ENCODE measurements around the gene HMG20B.
A peak's percentile ranks its signal among the peaks of the same experiment; 100 is the strongest.

Gene HMG20B

DNA sequence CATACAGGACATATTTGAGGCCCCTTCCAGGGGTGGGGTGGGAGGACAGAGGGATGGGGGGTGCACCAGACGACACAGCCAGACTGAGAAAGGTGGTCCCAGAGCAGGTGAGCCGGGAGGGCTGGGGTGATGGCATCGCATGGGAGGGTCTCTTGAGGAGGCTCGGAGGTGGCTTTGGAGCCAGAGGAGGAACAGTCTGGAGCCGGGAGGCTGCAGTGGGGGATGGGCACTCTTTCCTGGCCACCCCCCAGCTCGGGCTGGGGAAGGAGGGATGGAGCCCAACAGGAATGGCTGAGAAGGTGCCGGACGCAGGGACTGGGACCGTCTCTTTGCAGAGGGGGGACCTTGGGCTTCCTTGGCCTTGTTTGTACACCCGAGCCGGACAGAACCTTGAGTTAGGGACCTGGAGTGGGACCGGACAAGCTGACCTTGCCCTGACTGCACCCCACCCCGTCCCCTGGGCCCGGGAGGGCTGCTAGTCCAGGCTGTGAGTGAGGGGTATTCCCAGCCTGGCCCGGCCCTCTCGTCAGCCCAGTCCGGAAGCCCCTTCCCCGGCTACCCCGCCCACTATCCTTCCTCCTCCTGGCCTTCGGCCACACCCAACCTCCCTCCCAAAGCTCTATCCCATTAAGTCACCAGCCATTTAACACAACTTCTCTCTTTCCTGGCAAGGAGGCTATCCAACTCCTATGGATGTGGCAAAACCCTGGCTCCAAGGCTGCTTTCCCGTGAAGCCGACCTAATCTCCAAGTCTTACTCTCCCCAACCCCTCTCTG lies 34.7 kb downstream of the HMG20B start:
- no peak for DNase-seq (ENCODE audit: low spot score)

DNA sequence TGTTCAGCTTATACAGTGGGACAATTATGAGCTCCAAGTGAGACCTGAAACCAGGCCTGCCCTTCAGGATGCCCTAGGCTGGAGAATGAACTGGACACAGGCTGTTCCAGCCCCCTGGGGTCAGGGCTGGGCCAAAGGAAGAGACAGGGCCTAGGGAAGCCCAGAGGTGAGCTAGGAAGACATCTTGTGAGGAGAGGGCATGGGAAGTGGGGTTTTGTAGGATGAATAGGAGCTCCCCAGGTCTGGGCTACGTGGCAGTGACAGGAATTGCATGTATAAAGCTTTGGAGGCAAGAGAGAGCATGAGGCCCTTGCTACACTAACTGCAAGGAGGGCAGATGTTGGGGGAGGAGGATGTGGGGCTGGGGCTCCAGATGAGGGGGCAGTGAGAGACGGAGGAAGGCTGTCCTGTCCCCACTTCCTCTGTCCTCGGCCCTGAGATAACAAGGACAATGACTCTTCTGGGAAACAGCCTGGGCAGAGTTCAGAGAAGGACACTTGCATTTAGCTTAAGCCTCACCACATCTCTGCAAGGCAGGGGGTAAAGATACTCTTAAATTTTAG lies 35.4 kb downstream of the HMG20B start:
- peak; percentile 23 for DNase-seq (ENCODE audit: low spot score)

DNA sequence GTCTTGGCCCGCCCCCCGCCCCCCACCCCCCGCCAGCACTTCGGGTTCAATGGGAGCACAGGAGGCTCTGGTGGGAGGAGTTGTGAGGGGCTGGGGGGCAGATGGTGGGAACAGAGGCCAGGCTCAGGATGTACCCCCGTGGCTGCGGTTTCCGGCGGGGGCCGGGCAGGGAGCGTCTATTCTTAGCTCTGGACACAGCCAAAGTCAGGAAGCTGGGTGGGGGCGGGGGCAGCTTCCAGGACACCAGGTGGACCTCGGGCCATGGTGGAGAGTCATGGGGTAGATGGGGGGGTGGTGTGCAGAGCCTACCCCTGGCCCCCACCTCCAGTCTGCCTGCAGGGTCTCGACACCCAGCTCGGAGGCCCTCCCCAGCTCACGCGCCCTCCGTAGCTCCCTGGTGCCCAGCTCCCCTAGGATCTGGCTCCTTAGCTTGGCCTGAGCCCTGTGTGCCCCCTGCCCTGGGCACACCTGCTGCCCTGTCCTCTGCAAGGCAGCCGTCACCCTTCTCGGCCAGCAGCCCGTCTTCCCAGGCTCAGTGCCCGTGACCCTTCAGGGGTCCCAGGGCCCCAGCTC lies 36.1 kb downstream of the HMG20B start:
- no peak for DNase-seq (ENCODE audit: low spot score)

DNA sequence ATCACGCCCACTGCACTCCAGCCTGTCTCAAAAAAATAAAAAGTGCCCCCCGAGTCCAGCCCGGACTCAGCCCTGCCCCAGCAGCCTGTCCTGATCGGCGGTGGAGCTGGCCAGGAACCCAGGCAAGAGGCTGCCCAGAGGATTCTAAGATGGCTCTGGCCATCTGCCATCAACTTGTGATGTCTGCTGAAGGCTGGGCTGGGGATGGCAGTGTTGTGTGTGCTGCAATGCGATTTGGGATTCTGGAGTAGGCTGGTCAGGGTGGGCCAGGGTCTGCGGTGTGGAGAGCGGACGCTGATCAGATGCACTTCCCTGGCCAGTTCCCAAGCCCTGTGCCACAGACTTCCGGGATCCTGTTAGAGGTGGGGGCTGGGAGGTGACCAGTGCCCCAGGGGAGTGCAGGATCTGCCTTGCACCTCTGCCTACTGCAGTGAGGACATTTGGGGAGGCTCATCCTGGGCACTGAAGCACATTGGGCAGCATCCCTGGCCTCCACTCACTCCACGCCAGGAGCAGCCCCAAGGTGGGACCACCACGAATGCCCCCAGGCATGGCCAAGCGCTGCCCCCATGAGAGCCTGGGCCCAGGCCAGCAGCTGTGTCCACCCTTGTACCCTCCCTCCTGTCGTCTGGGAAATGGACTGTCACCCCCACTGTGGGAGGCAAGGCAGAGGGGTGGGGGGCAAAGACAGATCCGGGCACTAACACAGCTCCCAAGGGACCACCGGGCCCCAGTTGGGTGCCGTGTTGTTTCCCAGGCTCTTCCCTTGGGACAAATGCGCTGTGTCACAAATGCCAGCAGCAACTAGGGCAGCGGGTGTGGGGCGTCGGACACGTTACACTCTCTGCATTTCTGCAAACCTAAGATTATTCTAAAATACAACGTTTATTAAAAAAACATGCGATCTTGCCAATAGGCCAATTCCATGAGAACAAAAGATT lies 37.3 kb downstream of the HMG20B start:
- no peak for DNase-seq (ENCODE audit: low spot score)

DNA sequence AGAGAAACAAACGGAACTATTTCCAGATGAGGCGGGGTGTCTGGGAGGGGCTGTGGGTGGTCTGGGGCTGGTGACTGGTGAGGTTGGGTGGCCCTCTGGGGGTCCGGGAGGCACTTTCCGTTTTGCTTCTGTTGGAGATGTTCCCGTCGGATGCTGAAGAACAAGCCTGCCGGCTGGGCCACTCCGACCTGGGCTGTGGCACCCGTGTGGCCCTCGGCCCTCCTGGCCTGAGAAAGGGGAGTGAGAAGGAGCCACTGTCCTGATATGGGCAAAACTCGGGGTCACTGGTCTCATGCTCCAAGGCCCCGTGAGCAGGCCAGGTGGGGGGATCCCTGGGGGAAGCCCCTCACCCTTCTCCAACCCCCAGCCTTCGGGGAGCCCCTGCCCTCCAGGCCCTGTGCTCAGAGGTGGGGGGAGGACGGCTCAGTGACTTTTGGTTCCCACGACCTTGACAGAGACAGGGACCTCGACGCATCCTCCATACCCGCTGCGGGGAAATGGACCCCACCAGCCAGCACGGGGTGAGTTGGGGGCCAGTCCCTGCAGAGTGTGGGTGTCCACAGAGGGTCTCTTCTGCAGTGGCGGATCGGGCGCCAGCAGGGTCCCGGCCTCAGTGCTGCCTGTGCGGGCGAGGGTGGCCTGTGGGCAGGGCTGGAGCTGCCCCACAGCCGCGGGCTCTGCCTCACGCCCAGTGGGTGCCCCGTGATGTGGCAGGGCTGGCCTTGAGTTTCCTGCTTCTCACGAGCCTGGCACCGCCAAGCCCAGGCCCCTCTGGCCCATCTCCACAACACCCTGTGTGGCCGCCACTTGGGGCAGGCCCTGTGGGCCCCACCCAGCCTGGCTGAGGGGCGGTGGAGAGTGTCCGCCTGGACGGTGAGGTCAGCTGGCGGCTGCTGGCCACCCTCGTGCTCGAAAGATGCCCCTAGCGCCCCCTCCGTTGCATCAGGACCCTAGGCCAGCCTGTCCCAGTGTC lies 38.3 kb downstream of the HMG20B start:
- no peak for DNase-seq (ENCODE audit: low spot score)

DNA sequence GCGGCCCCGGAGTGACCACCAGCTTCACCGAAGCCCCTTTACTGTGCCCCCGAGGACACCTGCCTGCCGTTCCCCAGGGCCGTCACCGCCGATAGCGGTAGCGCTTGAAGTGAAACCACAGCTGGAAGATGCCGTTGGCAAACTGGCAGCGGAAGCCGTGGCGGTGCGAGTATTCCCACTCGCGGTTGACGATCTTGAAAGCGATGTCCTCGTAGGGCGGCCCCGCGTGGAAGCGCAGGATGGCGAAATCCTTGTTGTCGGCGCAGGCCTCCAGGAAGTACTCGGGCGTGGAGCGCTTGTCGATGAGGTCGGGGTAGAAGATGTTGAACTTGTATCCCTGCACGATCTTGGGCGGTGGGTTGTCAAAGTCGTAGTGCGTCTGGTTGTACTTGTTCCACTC lies 39.1 kb downstream of the HMG20B start:
- DNase-seq (ENCODE audit: low spot score) = no peak

DNA sequence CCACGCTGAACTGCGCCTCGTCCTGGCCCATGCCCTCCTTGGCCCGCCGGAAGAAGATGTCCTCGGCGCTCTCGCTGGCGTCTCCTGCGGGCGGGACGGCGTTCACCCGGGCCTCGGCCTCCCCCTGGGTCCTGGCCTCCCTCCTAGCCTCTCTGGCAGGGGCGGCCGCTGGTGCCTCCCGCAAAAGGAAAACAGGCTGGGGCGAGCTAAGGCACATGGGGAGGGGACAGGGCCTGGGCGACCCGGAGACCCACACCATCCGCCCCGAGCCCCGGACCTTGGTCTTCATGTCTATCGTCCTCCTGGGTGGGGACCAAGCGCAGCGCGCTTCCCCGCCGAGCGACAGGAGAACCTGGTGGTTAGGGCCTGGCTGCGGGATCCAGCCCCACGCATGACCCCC lies 39.6 kb downstream of the HMG20B start:
- no peak for DNase-seq (ENCODE audit: low spot score)

DNA sequence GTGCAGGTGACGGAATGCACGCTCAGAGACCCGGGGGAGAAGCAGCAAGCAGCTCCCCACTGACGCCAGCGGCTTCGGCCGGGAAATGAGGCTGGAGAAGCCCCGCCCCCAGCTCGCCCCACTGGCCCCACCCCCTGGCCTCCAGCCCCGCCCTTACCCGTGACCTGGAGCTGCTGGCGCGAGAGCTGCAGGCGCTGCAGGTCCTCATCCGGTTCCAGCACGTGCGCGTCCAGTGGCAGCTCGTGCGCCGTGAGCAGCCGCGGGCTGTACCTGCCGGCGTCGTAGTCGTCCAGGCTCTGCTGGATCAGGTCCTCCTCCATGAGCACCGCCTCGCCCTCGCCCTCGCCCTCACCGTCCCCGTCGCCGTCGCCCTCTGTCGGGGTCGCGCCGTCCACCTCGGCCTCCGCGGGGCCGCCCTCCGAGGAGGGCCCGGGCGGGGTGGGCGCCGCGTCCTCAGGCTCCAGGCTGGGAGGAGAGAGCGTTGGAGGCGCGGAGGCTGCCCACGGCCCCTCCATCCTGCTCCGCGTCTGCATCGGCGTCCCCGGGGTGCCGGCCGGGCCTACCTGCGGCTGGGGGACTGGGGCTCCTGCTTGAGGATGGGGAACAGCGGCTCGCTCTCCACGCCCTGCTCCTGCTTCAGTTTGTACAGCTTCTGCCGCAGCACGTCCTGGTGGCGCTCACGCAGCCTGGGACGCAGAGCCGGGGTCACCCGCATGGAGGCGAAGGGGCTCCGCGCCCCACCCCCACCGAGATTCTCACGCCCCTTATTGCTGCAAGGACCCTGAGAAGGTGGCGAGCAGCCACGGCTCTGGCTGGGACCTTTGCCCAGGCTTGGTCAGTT lies 40.4 kb downstream of the HMG20B start:
- no peak for DNase-seq (ENCODE audit: low spot score)

DNA sequence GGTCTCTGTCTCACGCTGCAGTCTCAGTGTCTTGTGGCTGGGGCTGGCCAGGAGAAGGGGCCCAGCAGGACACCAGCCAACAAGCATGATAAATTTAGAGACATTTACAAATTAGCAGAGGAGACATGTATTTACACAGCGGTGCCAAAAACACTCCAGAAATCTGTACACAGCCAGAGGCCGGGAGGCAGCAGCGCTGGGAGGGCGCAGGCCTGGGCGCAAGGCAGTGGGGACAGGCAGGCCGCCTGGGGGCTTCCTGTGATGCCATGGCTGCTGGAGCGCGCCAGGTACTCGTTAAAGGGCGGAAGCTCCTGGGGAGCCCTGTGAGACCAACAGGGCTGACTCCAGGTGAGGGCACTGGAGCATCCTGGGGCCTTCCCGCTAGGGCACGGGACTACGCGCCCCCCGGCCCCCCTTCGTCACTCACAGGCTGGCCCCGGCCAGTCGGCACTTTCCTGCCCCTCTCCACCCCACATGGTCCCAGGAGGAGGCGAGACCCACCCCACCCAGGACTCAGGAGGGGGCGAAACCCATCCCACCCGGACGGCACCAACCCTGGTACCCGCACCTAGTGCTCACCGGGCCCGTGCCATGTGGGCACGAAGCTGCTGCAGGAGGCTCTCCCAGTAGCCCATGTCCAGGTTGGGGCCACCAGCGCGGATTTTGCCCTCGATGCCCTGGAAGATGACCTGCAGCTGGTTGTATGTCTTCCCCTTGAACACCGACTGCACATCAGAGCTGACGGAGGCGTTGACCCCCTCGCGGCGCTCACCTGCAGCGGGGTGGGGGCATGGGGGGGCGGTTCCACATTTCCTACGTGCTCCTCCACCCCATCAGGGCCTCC lies 41.3 kb downstream of the HMG20B start:
- DNase-seq (ENCODE audit: low spot score) = no peak

DNA sequence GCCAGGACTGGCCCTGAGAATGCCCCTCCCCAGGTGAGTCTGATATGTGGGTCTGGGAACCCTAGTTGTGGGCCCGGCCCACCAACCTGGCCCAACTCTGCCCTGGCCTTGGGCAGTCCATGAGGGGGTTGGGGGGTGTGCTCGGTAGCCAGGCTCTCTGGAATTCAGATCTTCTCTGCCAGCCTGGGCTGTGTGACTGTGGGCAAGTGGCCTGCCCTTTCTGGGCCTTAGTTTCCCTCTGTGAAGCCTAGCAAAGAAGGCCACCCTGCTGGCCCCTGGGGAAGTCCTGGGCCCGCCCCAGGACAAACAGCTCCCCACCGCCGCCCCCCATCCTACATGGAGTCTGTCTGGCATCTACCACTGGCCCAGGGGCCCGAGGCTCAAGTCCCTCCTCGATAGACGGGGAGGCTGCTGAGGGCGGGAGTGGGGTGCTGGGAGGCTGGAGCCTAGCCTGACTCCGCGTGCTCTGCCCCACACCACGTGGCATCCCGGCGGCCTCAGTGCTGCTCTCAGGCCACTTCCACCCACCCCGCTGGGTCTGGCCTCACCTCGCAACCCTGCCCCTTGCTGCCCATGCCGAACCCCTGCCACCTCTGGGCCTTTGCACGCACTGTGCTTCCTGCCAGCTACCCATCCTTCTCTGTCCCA lies 42.2 kb downstream of the HMG20B start:
- no peak for DNase-seq (ENCODE audit: low spot score)

DNA sequence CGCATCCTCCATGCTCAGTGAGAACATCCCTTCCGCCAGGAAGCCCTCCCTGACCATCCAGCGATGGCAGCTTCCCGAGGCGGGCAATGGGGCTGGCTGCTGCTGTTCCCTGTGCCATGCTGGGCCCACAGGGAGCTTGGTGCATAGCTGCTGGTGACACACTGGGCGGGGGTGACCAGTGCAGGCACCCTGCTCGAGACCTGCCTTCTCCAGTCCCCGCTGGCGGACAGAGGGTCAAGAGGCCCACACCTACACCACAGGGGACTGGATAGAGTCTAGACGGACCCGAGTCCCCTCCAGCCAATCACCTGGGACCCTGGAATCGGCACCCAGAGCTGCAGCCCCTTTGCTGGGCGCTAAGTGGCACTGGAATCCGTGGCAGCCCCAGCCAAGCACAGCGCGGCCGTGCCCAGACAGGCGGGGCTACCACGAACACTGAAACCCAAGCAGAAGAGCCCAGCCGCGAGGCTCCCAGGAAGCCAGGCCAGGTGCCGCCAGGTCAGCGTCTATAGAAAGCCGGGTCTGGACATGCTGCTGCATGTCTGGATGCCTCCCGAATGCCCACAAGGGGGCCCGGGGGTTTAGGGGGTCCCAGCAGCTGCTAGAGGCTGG lies 42.9 kb downstream of the HMG20B start:
- DNase-seq (ENCODE audit: low spot score) = no peak

DNA sequence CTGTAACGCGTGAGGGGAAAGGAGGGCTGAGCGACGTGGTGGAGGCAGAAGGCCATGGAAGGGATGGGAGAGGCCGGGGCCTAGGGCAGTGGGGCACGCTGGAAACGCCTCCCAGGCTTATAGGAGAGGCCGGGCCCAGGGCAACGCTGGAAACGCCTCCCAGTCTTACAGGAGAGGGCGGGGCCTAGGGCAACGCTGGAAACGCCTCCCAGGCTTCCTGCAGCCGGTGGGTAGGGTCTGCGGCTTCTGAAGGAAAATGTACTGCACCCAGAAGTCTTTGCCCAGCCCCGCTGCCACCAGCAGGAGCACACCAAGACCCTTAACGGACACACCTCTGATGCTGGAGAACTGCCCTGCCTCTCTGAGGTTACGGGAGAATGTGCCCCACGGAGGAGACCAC lies 44.7 kb downstream of the HMG20B start:
- DNase-seq (ENCODE audit: low spot score) = no peak

DNA sequence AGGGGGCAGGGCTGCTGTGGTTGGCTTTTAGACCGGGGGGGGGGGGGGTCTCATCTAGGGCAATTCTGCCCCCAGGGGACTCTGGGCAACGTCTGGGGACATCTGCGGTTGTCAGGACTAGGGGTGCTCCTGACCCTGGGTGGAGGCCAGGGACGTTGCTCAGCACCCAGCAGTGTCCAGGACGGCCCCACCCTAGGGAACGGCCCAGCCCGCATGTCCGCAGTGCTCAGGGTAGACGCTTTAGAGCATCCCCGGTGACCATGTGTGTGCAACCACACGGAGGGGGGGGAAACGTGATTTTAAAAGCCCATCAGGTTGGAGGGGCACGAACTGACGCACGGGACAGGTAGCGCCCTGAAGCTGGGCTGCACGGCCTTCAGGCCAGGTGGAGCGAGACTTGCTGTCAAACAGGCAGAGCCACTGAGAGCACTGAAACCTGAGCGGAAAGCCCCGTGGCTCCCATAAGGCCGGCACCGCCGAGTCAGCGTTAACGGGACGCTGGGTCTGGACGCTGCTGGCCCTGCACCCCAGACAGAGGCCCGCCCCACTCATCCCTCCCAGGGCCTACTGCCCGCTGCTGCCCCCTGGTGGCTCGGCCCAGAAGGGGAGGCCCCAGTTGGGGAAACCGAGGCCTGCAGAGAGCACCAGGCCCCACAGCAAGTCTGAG lies 45.5 kb downstream of the HMG20B start:
- DNase-seq (ENCODE audit: low spot score) = peak; percentile 38

DNA sequence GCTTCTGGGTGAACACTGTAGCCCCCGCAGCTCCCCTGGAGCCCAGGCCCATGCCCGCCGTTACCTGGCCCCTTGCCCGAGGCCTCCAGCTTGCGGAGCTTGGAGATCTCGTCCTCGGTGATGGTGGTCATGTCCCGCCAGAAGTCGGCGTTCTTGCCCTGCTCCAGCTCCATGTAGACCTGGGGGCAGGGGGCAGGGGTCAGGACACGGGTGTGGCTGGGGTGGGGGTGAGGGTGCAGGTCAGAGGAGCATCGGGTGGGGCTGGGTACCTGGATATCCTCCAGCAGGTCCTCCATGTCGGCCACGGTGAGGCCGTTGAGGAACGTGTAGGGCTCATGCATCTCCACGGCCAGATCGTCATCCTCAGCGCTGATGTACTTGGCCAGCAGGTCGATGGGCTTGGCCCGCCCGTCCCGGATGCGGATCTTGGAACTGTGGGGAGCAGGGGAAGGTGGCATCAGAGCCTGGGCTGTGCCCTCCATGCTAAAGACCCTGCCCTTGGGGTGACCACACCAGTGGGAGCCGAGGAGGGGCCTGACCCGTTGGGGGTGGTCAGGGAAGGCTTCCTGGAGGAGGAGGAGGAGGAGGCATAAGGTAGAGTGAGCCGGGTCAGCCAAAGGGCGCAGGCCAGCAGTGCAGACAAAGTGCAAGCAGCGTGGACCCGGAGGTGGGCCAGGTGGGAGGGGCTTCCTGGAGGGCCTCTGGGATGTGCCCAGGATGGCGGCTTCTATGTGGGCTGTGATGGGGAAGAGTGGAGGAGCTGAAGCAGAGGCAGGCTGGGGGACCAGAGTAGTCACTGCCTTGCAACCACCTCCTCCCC lies 46.3 kb downstream of the HMG20B start:
- no peak for DNase-seq (ENCODE audit: low spot score)

DNA sequence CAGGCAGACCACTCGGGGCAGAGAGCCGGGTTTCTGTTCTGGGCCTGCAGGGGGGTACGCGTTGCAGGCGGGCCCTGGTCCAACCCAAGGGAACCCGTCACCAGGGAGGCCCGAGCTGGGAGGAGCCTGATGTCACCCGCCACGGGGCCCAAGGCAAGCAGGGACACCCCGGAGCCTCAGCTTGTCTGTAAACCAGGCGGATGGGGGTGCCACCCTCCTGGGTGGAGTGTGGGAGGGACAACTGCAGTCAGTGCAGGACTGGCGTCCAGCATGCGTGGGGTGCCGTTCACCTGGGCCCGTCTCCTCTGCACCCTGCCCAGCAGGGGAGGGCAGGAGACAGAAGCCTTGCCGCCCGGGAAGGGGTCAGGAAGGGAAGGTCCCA lies 46.9 kb downstream of the HMG20B start:
- DNase-seq (ENCODE audit: low spot score) = no peak

DNA sequence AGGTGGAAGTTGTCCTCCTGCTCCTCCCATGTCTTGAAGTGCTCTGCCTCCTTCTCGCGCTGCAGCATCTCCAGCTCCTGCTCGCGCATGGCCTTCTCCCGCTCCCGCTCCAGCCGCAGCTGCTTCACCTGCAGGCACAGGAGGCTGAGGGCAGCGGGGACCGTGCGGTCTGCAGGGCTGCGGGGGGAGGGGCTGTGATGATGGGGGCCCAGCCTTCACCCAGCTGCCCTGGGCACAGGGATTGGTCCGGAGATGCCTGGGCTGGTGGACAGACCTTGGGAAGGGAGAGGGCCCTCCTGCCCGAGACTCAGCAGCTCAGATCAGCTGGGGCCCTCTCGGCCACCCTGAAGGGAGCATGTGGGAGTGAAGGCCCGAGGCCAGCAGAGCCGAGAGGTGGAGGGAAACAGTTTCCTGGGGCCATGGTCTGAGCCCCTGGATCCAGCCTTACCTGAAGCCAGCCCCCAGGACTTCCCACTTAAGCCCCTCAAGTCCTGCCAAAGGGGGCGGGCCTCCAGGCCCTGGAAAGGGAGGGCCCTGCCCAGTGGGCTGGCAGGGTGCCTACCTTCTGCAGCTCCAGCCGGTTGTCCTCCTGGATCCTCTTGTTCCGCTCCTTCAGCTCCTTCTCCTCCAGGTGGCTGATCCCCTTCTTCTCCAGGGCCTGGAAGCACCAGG lies 47.5 kb downstream of the HMG20B start:
- no peak for DNase-seq (ENCODE audit: low spot score)
